ENCODE data around the gene SDE2. TPM values are rescaled to one million over a fixed set of nuclear protein-coding genes. Genes with fewer than 3 reads are reported as not detected.
"Not testable (repeated sequence)": the region's sequence is repeated elsewhere in the genome, so short reads cannot be mapped to it uniquely, and the experiment has no call there.

Gene SDE2
- total RNA-seq, 1 donor from 2014 or later: 18.4 TPM

DNA sequence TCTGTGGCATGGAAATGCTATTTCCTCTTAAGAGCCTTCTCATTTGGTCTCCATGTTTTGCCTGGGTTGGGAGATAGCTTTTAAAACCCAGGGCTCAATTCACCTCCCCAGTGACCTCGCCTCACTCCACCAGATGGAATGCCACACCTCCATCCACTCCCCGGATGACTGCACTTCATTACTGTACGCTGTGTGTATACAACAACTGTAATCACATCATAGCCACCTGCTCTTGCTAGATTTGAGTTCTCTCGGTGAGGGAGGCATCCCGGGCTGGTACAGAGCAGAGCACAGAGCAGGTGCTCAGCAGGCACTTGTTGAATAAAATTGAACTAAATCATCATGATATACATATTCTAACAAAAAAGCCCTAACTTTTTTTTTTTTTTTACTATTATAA, 26.0 kb downstream of the SDE2 start:
- Histone ChIP-seq H3K4me3 (no peak overlapping the region), H3K27ac (no peak overlapping the region), H3K27me3 (ENCODE audit: low read depth) (no peaks in the 10 kb centered on the region), H3K9me3 (no peaks in the 10 kb centered on the region), H3K36me3 (peaks cover 11% of the 10 kb centered on the region), H3K4me1 (no peaks in the 10 kb centered on the region)
- intact Hi-C loops (cut with DNase I): loop anchor here (10.0 kb wide), 1 partner anchor 498 kb away; no protein-coding TSS in a partner anchor
- ATAC-seq (no peak), DNase-seq (no peak)
- TF ChIP-seq, protein P1, sequence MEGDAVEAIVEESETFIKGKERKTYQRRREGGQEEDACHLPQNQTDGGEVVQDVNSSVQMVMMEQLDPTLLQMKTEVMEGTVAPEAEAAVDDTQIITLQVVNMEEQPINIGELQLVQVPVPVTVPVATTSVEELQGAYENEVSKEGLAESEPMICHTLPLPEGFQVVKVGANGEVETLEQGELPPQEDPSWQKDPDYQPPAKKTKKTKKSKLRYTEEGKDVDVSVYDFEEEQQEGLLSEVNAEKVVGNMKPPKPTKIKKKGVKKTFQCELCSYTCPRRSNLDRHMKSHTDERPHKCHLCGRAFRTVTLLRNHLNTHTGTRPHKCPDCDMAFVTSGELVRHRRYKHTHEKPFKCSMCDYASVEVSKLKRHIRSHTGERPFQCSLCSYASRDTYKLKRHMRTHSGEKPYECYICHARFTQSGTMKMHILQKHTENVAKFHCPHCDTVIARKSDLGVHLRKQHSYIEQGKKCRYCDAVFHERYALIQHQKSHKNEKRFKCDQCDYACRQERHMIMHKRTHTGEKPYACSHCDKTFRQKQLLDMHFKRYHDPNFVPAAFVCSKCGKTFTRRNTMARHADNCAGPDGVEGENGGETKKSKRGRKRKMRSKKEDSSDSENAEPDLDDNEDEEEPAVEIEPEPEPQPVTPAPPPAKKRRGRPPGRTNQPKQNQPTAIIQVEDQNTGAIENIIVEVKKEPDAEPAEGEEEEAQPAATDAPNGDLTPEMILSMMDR (IDR thresholded peaks at IDR 0.05): no peak

DNA sequence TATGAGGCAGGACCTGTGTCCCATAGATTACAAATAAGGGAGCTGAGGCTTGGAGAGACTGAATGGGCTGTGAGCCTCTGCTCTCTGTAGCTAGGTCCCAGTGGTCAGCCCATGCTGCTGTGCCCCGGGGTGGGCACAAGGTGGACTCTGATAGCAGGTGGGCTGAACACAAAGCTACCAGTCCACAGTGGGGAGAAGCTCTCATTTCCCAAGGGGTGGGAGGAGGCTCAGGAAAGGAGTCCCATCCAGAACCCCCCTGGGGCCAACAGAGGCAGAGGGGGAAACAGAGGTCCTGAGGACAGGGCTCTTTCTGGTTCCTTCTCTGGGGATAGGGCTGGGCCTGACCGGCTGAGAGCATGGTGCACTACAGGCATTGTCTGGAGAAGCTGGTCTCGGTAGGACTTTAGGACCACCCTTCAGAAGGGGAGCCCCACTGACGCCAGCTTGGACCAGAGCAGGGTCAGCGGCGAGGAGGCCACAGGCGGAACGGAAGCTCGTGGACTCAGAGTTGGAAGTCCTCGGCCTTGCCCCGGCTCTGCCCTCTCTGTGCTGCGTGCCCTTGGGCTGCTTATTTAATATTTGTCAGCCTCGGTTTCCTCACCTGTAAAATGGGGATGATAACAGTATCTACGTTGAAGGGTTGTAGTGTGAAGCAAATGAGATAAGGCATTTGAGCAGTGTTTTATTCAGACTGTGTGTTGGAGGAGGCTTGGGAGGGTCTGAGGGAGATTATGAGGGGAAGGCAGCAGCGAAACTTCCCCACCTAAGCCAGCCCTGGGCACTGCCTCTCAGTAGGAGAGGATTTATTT, 26.6 kb downstream of the SDE2 start:
- H3K27me3 ChIP-seq (ENCODE audit: low read depth): no peaks in the 10 kb centered on the region
- intact Hi-C loops (cut with DNase I): loop anchor here (10.0 kb wide), 1 partner anchor 498 kb away; no protein-coding TSS in a partner anchor
- no peak overlapping the region for H3K4me3 ChIP-seq
- TF ChIP-seq, protein P1 (IDR thresholded peaks at IDR 0.05): no peak
- peaks cover 5% of the 10 kb centered on the region for H3K36me3 ChIP-seq
- DNase-seq (no peak), ATAC-seq (no peak)
- H3K4me1 ChIP-seq: no peaks in the 10 kb centered on the region
- no peaks in the 10 kb centered on the region for H3K9me3 ChIP-seq
- H3K27ac ChIP-seq: no peak overlapping the region

DNA sequence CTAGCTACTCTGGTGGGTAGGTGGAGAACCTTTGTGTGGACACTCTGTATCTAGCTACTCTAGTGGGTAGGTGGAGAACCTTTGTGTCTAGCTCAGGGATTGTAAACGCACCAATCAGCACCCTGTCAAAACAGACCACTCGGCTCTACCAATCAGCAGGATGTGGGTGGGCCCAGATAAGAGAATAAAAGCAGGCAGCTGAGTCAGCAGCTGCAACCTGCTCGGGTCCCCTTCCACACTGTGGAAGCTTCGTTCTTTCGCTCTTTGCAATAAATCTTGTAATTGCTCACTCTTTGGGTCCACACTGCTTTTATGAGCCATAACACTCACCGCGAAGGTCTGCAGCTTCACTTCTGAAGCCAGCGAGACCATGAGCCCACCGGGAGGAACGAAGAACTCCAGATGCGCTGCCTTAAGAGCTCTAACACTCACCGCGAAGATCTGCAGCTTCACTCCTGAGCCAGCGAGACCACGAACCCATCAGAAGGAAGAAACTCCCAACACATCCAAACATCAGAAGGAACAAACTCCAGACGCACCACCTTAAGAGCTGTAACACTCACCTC, 28.5 kb downstream of the SDE2 start:
- H3K9me3 ChIP-seq; H3K27me3 ChIP-seq (ENCODE audit: low read depth); H3K27ac ChIP-seq; DNase-seq; H3K4me3 ChIP-seq; H3K4me1 ChIP-seq; ATAC-seq; H3K36me3 ChIP-seq: not testable (repeated sequence)
- intact Hi-C loops (cut with DNase I): loop anchor here (10.0 kb wide), 1 partner anchor 496 kb away; no protein-coding TSS in a partner anchor

DNA sequence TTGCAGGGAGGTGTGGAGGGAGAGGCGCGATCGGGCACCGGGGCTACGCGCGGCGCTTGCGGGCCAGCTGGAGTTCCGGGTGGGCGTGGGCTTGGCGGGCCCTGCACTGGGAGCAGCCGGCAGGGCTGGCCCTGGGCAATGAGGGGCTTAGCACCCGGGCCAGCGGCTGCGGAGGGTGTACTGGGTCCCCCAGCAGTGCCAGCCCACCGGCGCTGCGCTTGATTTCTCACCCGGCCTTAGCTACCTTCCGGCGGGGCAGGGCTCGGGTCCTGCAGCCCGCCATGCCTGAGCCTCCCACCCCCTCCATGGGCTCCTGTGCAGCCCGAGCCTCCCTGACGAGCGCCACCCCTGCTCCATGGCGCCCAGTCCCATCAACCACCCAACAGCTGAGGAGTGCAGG, 29.4 kb downstream of the SDE2 start:
- not testable (repeated sequence) for H3K27ac ChIP-seq; H3K4me1 ChIP-seq; DNase-seq; H3K4me3 ChIP-seq; ATAC-seq; H3K27me3 ChIP-seq (ENCODE audit: low read depth); H3K36me3 ChIP-seq; H3K9me3 ChIP-seq
- intact Hi-C loops (cut with DNase I): loop anchor here (10.0 kb wide), 1 partner anchor 495 kb away; no protein-coding TSS in a partner anchor

DNA sequence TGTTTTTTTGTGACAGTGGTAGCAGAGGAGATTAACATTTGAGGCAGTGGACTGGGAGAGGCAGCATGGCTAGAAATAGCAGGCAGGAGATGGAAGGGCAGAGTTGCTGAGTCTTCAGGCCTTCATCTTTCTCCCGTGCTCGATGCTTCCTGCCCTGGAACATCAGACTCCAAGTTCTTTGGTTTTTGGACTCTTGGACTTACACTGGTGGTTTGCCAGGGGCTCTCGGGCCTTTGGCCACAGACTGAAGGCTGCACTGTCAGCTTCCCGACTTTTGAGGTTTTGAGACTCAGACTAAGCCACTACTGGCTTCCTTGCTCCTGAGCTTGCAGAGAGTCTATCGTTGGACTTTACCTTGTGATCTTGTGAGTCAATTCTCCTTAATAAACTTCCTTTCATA, 33.9 kb downstream of the SDE2 start:
- no peak for ATAC-seq
- Histone ChIP-seq H3K4me3 (no peak overlapping the region), H3K27me3 (ENCODE audit: low read depth) (no peaks in the 10 kb centered on the region), H3K4me1 (no peaks in the 10 kb centered on the region), H3K9me3 (no peaks in the 10 kb centered on the region), H3K27ac (no peak overlapping the region), H3K36me3 (no peaks in the 10 kb centered on the region)
- intact Hi-C loops (cut with DNase I): no loop called here
- TF ChIP-seq, protein P1 (IDR thresholded peaks at IDR 0.05): no peak
- DNase-seq: no peak

DNA sequence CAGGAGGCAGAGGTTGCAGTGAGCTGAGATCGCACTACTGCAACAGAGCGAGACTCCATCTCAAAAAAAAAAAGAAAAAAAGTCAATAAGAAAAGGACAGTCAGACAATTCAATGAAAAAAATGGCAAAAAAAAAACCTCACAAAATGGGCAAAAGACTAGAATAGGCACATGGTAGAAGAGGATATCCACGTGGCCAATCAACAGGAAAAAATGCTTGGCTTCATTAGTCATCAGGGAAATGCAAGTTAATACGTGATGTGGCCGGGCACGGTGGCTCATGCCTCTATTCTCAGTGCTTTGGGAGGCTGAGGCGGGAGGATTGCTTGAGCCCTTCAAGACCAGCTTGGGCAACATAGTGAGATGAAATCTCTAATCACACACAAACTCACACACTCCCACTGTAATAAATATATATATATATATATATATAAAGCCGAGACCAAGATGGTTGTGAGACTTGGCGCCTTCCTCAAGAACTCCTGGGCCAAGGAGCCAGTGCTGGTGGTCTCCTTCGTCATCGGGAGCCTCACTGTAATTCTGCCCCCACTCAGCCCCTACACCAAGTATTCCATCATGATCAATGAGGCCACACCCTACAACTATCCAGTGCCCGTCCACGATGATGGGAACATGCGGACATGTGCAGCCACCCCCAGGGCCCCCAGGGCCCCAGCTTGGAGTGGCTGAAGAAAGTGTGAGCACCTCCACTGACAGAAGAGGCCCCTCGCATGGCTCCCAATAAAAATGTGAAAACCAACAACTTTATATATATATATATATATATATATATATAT, 35.2 kb downstream of the SDE2 start:
- ATAC-seq (no peak), DNase-seq (no peak)
- intact Hi-C loops (cut with DNase I): no loop called here
- no peaks in the 10 kb centered on the region for H3K36me3 ChIP-seq
- H3K9me3 ChIP-seq: no peaks in the 10 kb centered on the region
- no peaks in the 10 kb centered on the region for H3K27me3 ChIP-seq (ENCODE audit: low read depth)
- no peak overlapping the region for H3K4me3 ChIP-seq
- no peaks in the 10 kb centered on the region for H3K4me1 ChIP-seq
- H3K27ac ChIP-seq: no peak overlapping the region
- TF ChIP-seq, protein P1 (IDR thresholded peaks at IDR 0.05): no peak
